Large intestine (tissue), 3 donors: ENCODE measurements around the gene JUP. TPM values are rescaled to one million over a fixed set of nuclear protein-coding genes. Genes with fewer than 3 reads are reported as not detected.

Source experiments
- DNase-seq, 2 donors: peaks; one replicate each; pipeline versions ENCODE4 v3.0.0 to v3.0.0-alpha.2; 2013
- H3K27ac ChIP-seq: one replicate; pipeline ENCODE4 v1.5.1; 2013; ENCODE audit warnings: low read length
- H3K27me3 ChIP-seq: 2 replicates; pipeline ENCODE4 v1.6.1; 2013; ENCODE audit warnings: low read length; ENCODE audit not compliant: control insufficient read depth, insufficient read depth
- H3K36me3 ChIP-seq: 2 replicates; pipeline ENCODE4 v1.6.1; 2013; ENCODE audit warnings: low read length; ENCODE audit not compliant: control insufficient read depth, insufficient read depth
- H3K4me1 ChIP-seq: one replicate; pipeline ENCODE4 v1.6.1; 2013; ENCODE audit warnings: low read length; ENCODE audit not compliant: control insufficient read depth, insufficient read depth
- H3K4me3 ChIP-seq: one replicate; pipeline ENCODE4 v1.5.1; 2013; ENCODE audit warnings: low read length
- H3K9me3 ChIP-seq: one replicate; pipeline ENCODE4 v1.6.1; 2013; ENCODE audit warnings: mild to moderate bottlenecking, low read depth, low read length, moderate library complexity; ENCODE audit not compliant: control insufficient read depth
- WGBS: methylation state at CpG from one replicate; pipeline ENCODE4 v1.1.5; 2013; ENCODE audit warnings: low lambda C conversion rate; ENCODE audit not compliant: insufficient coverage; 5-methylcytosine and 5-hydroxymethylcytosine counted together
- polyA plus RNA-seq: library from polyadenylated mRNA; unstranded; fragments of 120-200 nt; gene quantifications from one replicate; pipeline ENCODE4 v1.2.1, GENCODE V29; 2013

JUP gene
- polyA plus RNA-seq, 1 donor = 172 TPM

DNA sequence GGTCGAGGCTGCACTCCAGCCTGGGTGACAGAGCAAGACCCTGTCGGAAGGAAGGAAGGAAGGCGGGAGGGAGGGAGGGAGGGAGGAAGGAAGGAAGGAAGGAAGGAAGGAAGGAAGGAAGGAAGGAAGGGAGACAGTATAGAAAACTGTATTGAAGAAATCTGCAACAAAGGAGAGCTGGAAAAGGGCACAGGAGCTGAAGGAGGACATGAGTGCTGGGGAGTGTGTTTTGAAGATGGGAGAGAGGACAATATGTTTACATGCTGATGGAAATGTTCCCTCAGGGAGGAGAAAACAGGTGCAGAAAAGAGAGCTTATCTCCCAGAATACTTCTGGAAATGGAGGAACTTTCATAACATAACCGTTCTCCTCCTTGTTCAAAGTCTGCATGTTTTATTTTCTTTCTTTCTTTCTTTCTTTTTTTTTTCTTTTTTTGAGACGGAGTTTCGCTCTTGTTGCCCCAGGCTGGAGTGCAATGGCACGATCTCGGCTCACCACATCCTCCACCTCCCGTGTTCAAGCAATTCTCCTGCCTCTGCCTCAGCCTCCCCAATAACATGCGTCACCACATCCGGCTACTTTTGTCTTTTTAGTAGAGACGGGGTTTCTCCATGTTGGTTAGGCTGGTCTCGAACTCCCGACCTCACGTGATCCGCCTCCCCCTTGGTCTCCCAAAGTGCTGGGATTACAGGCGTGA lies 49.4 kb downstream of the JUP start:
- peaks cover 56% of the 10 kb centered on the region for H3K27me3 ChIP-seq
- 67% methylated on average over 7 of the region's 17 CpGs for WGBS
- DNase-seq = no peak
- H3K36me3 ChIP-seq = no peaks in the 10 kb centered on the region
- no peak overlapping the region for H3K4me3 ChIP-seq
- peaks cover 10% of the 10 kb centered on the region for H3K4me1 ChIP-seq
- H3K27ac ChIP-seq = no peak overlapping the region
- peaks cover 13% of the 10 kb centered on the region for H3K9me3 ChIP-seq

DNA sequence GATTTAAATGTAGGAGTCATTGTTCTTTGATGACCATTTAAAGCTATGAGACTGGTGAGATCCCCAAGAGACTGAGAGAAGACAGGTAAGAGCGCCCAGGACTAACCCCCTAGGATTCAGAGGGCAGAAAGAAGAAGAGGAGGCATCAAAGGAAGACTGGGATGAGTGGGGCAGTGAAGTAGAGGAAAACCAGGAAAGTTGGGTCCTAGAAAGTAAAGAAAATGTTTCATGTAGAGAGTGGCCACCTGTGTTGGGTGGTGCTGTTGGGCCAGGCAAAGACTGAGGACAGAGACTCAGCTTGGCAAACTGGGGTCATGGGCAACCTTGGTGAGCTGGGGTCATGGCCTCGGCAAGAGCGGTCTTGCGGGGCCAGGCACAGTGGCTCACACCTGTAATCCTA lies 50.8 kb downstream of the JUP start:
- whole genome bisulfite sequencing = 100% methylated on average over 1 of the region's 4 CpGs
- H3K9me3 ChIP-seq = peaks cover 13% of the 10 kb centered on the region
- DNase-seq = no peak
- peaks cover 10% of the 10 kb centered on the region for H3K4me1 ChIP-seq
- no peak overlapping the region for H3K4me3 ChIP-seq
- H3K36me3 ChIP-seq = no peaks in the 10 kb centered on the region
- H3K27ac ChIP-seq = no peak overlapping the region
- peaks cover 69% of the 10 kb centered on the region for H3K27me3 ChIP-seq

DNA sequence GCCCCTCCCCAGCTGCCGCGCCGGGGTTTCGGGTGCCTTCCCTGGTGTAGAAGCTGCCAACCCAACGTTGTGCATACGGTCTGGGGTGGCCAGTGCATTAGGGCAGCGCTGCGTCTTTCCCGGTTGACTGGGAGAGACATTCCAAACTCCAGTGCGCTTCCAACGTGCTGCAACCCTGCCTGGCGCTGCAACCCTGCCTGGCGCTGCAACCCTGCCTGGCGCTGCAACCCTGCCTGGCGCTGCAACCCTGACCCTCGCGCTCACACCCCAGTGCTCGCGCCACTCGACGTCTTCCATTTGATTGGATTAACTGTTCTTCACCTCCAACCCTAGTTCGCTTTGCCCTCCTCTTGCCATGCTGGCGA lies 51.6 kb downstream of the JUP start:
- H3K36me3 ChIP-seq = no peaks in the 10 kb centered on the region

DNA sequence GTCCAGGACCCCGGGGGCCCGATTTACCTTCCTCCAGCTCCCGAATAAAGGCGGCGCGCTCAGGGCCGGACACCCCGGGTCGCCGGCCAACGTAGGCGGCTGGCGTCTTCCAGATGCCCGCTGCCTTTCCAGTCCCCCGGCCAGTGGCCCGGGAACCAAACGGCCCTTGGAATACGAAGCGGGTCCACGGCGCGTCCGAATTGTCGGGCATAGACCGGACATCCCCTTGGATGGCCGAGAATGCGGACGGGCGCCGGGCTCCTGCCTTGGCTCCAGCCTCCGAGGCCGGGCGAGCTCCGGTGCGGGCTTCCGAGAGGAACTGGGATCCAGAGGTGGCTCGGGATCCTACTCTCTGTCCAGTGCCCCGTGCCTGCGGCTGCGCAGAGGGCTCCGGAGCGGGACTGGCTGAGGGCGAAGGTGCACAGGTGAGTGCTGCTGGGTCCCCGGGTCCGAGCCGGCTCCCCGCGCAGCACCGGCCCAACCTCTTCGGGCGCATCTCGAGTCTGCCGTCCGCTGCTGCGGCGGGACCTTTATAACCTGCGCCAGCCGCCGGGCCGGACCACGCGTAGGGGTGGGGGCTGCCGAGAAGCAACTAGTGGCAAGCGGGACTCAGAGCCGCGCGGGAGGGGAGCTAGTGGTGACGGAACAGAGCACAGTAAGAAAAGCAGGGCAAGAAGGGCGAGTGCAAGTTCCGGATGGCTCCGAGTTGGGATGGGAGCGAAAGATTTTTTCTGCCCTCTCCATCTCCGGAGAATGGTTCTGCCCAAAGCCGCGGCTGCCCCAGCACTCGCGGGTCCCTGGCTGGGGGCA lies 52.2 kb downstream of the JUP start, which contains the start of gene HAP1:
Gene HAP1, minus strand, starts transcription at position 505 of the 810 bp plus-strand sequence. Its CDS starts 9 bp downstream, at position 496.
- H3K4me3 ChIP-seq = peak within 1 kb of the TSS; percentile 18
- peaks cover 13% of the 10 kb centered on the region for H3K9me3 ChIP-seq
- no CpG with 5 or more reads among the region's 77 CpGs for WGBS
- peaks cover 76% of the 10 kb centered on the region for H3K27me3 ChIP-seq
- no peaks in the 10 kb centered on the region for H3K36me3 ChIP-seq
- H3K27ac ChIP-seq = no peak within 1 kb of the TSS
- DNase-seq = no peak
- peaks cover 10% of the 10 kb centered on the region for H3K4me1 ChIP-seq

More for the DNA sequence above, 51.6 kb downstream of the JUP start:
- H3K27ac ChIP-seq = no peak overlapping the region
- peak overlapping the region; percentile 18 for H3K4me3 ChIP-seq
- peaks cover 10% of the 10 kb centered on the region for H3K4me1 ChIP-seq
- no CpG with 5 or more reads among the region's 23 CpGs for WGBS
- DNase-seq = no peak
- H3K27me3 ChIP-seq = peaks cover 76% of the 10 kb centered on the region
- peaks cover 13% of the 10 kb centered on the region for H3K9me3 ChIP-seq

DNA sequence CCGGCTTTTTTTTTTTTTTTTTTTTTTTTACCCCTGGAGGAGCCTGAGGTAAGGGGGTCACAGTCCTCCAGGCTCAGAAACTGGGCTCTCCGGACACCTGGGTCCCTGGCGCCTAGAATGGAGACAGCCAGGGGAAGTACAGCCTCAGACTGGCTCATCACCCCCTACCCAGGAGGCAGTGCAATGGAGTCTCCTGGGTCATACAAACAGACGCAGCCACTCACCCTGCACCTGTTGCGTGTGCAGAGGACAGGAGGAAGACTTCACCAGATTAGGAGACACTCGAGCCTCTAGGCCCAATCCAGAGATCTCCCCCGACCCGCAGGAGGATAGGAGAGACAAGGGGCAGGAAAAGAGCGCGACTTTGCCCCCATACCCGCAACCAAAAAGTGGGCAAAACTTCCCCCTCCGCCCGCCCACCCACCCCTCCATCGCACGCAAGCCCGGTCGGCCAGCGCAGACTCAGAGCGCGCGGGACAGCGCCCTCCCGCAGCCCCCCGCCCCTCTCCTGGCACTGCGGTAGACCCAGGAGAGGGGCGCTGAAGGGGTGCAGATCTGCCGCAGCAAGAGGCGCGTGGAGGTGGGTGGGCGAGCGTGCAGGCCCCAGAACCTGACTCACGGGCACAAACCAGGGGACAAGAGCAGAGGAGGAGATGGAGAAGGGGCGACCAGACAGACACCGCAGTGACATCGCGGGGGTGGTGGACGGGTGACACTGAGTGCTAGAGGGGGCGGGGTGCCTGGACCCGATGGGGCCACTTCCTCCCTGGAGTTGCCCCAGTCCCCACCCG lies 53.0 kb downstream of the JUP start:
- no peak for DNase-seq
- Histone ChIP-seq H3K9me3 (peaks cover 13% of the 10 kb centered on the region), H3K27ac (no peak overlapping the region), H3K27me3 (peaks cover 76% of the 10 kb centered on the region), H3K4me1 (peaks cover 10% of the 10 kb centered on the region), H3K36me3 (no peaks in the 10 kb centered on the region), H3K4me3 (peak overlapping the region; percentile 18)
- WGBS = no CpG with 5 or more reads among the region's 40 CpGs

DNA sequence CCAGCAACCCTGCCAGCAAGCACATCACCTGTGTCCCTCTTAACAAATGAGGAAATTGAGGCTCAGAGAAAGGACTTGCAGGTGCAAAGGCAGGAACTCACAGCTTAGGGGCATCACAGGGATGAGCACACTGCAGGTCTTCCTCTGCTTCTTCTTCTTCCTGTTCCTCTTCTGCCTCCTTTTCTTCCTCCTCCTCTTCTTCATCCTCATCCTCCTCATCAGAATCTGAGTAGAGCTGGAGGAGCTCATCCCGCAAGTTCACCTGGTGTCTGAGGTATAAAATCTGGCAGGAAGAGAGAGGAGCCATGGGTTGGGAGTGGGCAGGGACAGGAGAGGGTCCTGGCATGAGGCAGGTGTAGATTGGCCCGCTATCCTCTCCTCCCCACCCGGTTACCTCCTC lies 54.7 kb downstream of the JUP start:
- no peak overlapping the region for H3K4me3 ChIP-seq
- DNase-seq = no peak
- H3K27me3 ChIP-seq = peaks cover 66% of the 10 kb centered on the region
- H3K36me3 ChIP-seq = no peaks in the 10 kb centered on the region
- whole genome bisulfite sequencing = no CpG with 5 or more reads among the region's 3 CpGs
- peaks cover 5% of the 10 kb centered on the region for H3K4me1 ChIP-seq
- peaks cover 13% of the 10 kb centered on the region for H3K9me3 ChIP-seq
- H3K27ac ChIP-seq = no peak overlapping the region

DNA sequence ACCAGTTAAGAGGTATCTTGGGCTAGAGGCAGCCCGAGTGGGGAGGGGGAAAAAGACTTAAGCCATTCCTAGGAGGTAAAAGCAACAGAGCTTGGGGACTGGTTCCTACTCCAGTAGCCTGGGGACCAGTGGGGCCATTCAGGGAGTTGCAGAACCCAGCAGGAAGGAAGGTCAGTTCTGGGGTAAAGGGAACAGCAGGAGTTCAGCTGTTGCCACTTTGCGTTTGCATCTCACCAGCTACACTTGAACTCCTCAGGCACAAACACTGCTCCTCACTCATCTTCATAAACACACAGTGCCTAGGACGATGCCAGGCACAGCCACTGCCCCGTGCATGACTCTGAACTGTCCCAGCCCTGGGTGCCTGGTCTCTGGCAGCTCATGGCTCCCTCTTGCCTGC lies 56.0 kb downstream of the JUP start:
- Histone ChIP-seq H3K36me3 (no peaks in the 10 kb centered on the region), H3K4me3 (no peak overlapping the region), H3K9me3 (peaks cover 13% of the 10 kb centered on the region), H3K27me3 (peaks cover 53% of the 10 kb centered on the region), H3K27ac (no peak overlapping the region), H3K4me1 (peaks cover 5% of the 10 kb centered on the region)
- DNase-seq = no peak
- WGBS = 0% methylated on average over 1 of the region's 4 CpGs

DNA sequence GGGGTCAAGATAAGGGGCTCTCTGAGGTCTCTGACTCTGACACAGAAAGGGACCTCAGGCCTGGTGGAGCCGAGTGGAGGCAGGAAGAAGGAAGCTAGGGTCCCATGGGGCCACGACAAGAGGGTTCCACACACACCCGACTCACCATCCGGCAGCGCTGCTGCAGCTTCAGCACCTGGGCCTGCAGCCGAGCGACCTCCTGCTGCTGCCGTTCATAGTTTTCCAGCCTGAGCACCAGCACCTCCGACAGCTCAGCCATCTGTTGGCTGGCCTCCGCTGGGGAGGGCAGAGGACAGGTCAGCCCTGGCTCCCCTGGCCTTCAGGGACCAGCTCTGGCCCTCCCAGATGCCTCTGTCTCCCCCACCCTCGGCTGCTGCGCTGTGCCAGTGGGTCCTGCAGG lies 58.5 kb downstream of the JUP start:
- Histone ChIP-seq H3K27ac (no peak overlapping the region), H3K9me3 (no peaks in the 10 kb centered on the region), H3K4me1 (no peaks in the 10 kb centered on the region), H3K36me3 (no peaks in the 10 kb centered on the region), H3K27me3 (peaks cover 29% of the 10 kb centered on the region), H3K4me3 (no peak overlapping the region)
- DNase-seq = no peak
- WGBS = no CpG with 5 or more reads among the region's 12 CpGs

DNA sequence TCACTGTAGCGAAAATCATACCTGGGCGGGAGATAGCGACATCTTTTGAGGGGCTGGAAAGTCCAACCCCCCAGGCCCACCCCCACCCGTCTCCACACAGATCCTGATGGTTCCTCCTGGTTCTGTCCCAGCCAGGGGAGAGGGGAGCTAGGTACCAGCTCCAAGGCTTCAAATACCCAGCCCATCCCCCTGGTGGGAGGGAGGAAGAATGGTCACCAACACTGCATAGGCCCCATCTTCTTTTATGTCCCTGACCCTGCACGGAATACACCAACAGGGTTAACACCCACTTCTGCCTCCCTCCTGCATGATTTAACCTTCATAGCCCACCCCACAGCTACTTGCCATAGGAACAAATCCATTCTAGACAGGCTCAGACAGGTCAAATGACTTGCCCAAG lies 61.4 kb downstream of the JUP start:
- no peaks in the 10 kb centered on the region for H3K36me3 ChIP-seq
- H3K27ac ChIP-seq = no peak overlapping the region
- no peaks in the 10 kb centered on the region for H3K4me1 ChIP-seq
- H3K9me3 ChIP-seq = no peaks in the 10 kb centered on the region
- no peak overlapping the region for H3K4me3 ChIP-seq
- peaks cover under 1% of the 10 kb centered on the region for H3K27me3 ChIP-seq
- WGBS = no CpG with 5 or more reads among the region's 5 CpGs
- no peak for DNase-seq

DNA sequence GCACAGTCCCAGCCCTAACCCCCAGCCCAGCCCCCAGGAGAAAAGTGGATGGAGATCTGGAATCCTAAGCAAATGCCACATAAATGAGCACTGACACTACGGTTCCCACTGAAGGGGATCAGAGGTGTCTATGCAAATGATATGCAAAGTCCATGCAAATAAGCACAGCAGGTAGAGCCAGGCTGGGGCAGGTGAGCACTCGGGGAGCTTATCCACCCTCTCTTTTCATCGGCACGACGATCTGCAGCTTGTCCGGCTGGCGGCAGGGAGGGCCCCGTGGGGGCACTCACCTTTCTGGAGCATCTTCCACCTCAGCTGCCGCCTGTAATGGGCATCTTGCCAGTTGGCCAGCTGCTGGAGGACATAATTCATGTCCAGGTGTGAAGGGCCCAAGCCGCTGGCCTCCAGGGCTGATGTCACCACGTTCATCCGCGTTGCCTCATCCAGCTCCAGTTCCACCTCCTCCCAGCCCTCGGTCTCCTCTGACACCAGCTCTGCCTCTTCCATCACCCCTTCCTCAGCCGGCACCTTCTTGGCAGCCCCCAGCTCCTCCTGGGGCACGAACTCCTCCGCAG lies 61.9 kb downstream of the JUP start:
- DNase-seq = no peak
- Histone ChIP-seq H3K27ac (no peak overlapping the region), H3K4me3 (no peak overlapping the region), H3K4me1 (no peaks in the 10 kb centered on the region), H3K9me3 (no peaks in the 10 kb centered on the region), H3K27me3 (no peaks in the 10 kb centered on the region), H3K36me3 (no peaks in the 10 kb centered on the region)
- WGBS = no CpG with 5 or more reads among the region's 17 CpGs
